IPS-15b (cell line): ENCODE measurements around the gene ZDHHC14.
"Not testable (repeated sequence)": the region's sequence is repeated elsewhere in the genome, so short reads cannot be mapped to it uniquely, and the experiment has no call there.

Experiments
- H3K27me3 ChIP-seq: one replicate; pipeline ENCODE4 v1.6.1; 2013; ENCODE audit warnings: low read length; ENCODE audit not compliant: control insufficient read depth, insufficient read depth
- H3K36me3 ChIP-seq: one replicate; pipeline ENCODE4 v1.6.1; 2013; ENCODE audit warnings: low read length; ENCODE audit not compliant: control insufficient read depth, insufficient read depth
- H3K4me1 ChIP-seq: one replicate; pipeline ENCODE4 v1.6.1; 2013; ENCODE audit warnings: mild to moderate bottlenecking, low read length; ENCODE audit not compliant: control insufficient read depth, insufficient read depth
- H3K4me3 ChIP-seq: one replicate; pipeline ENCODE4 v1.5.1; 2013; ENCODE audit warnings: low read depth, low read length
- H3K9ac ChIP-seq: one replicate; pipeline ENCODE4 v1.6.1; 2013; ENCODE audit warnings: low read depth, mild to moderate bottlenecking, low read length
- H3K9me3 ChIP-seq: one replicate; pipeline ENCODE4 v1.6.1; 2013; ENCODE audit warnings: mild to moderate bottlenecking, low read length; ENCODE audit not compliant: control insufficient read depth, insufficient read depth

The ZDHHC14 gene

DNA sequence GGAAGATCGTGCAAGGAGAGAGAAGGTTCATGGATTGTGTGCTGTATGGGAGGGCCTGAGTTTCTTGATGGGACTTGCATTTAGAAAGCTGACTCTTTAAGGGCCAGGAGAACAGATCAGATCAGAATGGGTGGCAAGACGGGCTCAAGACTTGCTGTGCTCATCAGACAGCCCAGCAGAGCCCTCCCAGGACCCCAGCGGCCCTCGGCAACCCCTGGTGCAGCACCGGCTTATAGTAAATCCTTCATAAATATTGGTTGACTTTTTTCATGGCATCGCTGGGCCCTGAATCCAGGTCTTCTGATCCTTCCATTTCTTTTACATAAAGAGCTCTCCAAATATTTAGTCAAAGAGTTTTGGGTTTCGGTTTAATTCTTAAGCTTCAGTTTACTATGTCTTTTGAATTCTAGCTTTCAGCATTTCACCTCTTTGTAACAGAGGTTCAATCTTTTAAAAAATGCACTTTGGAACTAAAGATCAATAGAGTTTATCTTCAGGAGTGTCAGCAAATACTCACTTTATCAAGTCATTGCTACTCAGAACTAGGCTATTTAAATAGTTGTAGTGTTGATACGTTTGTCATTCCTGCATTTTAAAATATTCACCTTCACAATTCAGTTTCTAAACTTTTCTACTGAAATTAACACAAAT is 205.6 kb downstream of the ZDHHC14 start:
- peaks cover 11% of the 10 kb centered on the region for H3K9me3 ChIP-seq
- no peaks in the 10 kb centered on the region for H3K4me1 ChIP-seq
- H3K36me3 ChIP-seq = no peaks in the 10 kb centered on the region
- no peaks in the 10 kb centered on the region for H3K27me3 ChIP-seq
- H3K4me3 ChIP-seq = no peak overlapping the region
- H3K9ac ChIP-seq = no peak overlapping the region

DNA sequence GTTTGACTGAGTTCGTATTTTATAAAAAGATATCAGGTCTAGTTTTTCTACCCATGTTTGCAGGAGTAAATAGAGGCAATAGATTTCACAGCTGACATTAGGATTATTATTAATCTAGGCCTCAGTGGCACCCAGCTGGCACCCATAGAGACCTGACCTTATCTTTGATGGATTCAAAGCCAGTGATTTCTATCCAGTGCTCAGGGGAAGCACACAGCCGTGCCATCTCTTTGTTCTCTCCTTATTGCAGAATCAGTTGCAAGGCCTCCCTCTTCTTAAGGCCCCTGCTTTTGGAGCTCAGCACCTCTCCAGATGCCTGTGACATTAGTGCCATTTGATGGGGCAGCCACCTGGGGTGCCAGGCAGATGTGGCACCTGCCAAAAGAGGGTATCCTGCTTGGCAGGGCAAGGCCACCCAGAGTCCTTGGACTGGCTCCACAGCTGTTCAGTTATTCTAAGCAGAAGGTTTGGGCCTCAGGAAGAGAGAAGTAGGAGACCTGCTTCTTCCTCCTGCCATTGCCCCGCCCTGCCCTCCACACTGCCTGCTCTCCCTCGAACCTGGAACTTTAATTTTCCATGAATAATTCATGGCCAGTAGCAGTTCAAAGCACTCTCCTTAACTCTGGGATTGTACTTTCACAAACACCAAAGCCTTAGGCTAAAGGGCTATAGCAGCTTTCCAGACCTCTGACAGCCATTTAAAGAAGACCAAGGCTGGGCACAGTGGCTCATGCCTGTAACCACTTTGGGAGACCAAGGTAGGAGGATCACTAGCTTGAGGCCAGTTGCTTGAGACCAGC is 206.3 kb downstream of the ZDHHC14 start:
- H3K4me3 ChIP-seq = no peak overlapping the region
- H3K36me3 ChIP-seq = no peaks in the 10 kb centered on the region
- H3K9ac ChIP-seq = no peak overlapping the region
- no peaks in the 10 kb centered on the region for H3K27me3 ChIP-seq
- no peaks in the 10 kb centered on the region for H3K4me1 ChIP-seq
- H3K9me3 ChIP-seq = peaks cover 11% of the 10 kb centered on the region

DNA sequence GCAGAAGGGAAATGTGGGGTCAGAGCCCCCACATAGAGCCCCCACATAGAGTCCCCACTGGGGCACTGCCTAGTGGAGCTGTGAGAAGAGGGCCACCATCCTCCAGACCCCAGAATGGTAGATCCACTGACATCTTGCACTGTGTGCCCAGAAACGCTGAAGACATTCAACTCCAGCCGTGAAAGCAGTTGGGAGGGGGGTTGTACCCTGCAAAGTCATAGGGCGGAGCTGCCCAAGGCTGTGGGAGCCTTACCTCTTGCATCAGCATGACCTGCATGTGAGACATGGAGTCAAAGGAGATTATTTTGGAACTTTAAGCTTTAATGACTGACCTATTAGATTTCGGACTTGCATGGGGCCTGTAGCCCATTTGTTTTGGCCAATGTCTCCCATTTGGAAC is 209.7 kb downstream of the ZDHHC14 start:
- not testable (repeated sequence) for H3K36me3 ChIP-seq, H3K27me3 ChIP-seq, H3K9ac ChIP-seq, H3K4me1 ChIP-seq, H3K4me3 ChIP-seq
- peaks cover 11% of the 10 kb centered on the region for H3K9me3 ChIP-seq

DNA sequence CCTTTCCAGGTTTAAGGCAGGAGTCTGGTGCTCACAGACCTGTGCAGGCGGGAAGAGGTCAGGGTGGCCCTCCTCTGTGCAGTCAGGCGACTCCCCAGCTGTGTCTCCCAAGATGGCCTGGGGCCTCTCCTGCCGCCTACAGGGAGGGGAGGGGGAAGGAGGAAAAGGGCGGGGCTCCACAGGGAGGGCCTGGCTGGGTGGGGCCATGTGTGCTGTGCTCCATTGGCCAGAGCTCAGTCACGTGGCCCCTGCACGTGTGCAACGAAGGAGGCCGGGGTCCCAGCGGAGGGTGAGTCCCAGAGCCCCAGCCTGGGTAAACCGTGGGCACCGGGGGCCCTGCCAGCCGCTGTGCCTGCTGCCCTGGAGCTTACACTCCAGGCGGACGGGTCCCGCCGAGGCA is 211.6 kb downstream of the ZDHHC14 start:
- H3K4me3 ChIP-seq = no peak overlapping the region
- H3K27me3 ChIP-seq = no peaks in the 10 kb centered on the region
- no peaks in the 10 kb centered on the region for H3K36me3 ChIP-seq
- no peak overlapping the region for H3K9ac ChIP-seq
- no peaks in the 10 kb centered on the region for H3K4me1 ChIP-seq
- H3K9me3 ChIP-seq = peaks cover 11% of the 10 kb centered on the region

DNA sequence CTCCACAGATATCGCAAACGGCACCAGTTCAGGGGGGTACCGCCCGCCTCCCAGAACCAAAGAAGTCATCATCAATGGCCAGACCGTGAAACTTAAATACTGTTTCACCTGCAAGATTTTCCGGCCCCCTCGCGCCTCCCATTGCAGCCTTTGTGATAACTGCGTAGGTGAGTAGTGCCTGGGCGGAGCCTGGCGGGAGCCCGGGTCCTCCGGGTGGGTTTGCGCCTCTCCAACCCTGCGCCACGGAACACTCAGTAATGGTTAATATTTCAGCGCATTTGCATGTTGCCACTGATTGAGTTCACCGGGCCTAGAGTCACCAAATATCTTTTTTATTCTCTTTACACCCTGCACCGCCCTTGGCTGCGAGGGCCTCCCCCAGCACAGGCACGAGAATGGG is 212.0 kb downstream of the ZDHHC14 start:
- Histone ChIP-seq H3K4me3 (no peak overlapping the region), H3K4me1 (no peaks in the 10 kb centered on the region), H3K9ac (no peak overlapping the region), H3K9me3 (peaks cover 11% of the 10 kb centered on the region), H3K27me3 (no peaks in the 10 kb centered on the region), H3K36me3 (no peaks in the 10 kb centered on the region)

DNA sequence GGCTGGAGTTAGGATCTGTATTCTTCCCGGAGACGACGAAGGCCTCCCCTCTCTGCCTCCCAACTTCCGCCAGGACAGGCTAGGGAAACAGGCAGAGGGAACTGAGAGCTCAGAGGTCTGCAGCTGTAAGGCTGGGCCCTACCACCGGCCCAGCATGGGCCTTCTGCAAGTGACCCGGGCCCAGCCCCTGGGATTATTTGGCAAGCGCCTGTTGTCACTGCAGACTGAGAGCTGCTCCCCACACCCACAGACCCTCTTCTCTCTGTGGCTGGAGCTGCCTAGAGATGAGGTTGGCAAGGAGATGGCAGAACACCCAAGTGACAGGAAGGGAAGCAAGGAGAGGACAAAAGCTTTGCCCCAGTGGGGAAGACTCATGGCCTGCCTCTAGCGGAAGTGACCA is 212.6 kb downstream of the ZDHHC14 start:
- Histone ChIP-seq H3K4me3 (no peak overlapping the region), H3K27me3 (no peaks in the 10 kb centered on the region), H3K9ac (no peak overlapping the region), H3K36me3 (no peaks in the 10 kb centered on the region), H3K9me3 (peaks cover 11% of the 10 kb centered on the region), H3K4me1 (no peaks in the 10 kb centered on the region)

DNA sequence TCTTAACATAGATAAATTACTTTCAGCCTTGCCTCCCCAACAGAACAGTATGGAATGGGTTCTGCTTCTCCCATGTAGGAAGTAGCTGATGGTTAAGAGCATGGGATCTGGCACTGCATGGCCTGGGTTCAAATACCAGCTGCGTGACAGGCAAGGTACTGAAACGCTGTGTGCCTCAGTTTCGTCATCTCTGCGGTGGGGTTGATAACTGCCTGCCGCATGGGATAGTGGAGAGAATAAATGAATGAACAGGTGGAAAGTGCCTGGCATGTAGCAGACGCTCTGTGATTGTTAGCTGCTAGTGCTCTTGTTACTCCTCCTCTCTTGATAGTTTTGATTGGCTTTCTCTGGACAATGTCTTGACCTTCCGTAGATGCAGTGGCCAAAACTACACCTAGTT is 213.3 kb downstream of the ZDHHC14 start:
- Histone ChIP-seq H3K27me3 (no peaks in the 10 kb centered on the region), H3K9me3 (peaks cover 9% of the 10 kb centered on the region), H3K9ac (no peak overlapping the region), H3K4me1 (no peaks in the 10 kb centered on the region), H3K4me3 (no peak overlapping the region), H3K36me3 (no peaks in the 10 kb centered on the region)

DNA sequence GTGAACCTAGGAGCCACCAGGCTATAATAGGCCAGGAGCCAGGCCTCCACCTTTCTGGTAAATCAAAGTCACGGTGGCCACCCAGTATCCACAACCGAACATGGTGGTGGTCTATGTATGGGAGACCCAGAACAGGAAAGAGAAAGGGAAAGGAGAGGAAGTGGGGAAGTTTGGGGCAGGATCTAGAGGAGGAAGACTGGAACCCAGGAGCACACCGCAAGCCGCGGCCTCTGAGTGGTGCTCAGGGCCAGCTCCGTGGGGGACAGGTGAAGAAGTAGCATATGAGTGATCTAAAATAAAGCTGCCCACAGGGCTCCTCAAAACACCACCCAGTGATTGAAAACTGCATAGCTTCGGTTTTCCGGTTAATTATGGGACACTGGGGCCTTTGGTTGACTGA is 214.8 kb downstream of the ZDHHC14 start:
- H3K4me3 ChIP-seq = no peak overlapping the region

DNA sequence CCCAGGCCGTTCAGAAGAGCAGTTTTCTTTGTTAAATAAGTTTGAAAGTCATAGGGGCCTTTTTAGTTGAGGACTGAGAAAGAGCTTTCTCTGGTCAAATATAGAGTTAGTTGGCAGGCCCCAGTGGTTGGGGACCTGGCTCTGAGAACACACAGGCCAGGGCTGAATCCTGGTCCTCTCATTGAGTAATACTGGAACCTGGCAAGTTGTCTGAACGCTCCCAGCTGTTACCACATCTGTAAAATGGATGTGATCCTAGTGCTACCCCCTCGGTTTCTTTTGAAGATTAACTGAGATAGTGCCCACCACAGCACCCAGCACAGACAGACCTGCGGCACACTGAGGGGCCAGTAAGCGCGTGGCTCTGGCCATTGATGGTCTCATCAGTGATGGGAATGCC is 215.5 kb downstream of the ZDHHC14 start:
- no peaks in the 10 kb centered on the region for H3K36me3 ChIP-seq
- no peak overlapping the region for H3K9ac ChIP-seq
- no peak overlapping the region for H3K4me3 ChIP-seq
- H3K4me1 ChIP-seq = no peaks in the 10 kb centered on the region
- H3K27me3 ChIP-seq = no peaks in the 10 kb centered on the region
- H3K9me3 ChIP-seq = no peaks in the 10 kb centered on the region

More for the DNA sequence above, 214.8 kb downstream of the ZDHHC14 start:
- Histone ChIP-seq H3K4me1 (no peaks in the 10 kb centered on the region), H3K36me3 (no peaks in the 10 kb centered on the region), H3K9me3 (peaks cover 2% of the 10 kb centered on the region), H3K9ac (no peak overlapping the region), H3K27me3 (no peaks in the 10 kb centered on the region)

DNA sequence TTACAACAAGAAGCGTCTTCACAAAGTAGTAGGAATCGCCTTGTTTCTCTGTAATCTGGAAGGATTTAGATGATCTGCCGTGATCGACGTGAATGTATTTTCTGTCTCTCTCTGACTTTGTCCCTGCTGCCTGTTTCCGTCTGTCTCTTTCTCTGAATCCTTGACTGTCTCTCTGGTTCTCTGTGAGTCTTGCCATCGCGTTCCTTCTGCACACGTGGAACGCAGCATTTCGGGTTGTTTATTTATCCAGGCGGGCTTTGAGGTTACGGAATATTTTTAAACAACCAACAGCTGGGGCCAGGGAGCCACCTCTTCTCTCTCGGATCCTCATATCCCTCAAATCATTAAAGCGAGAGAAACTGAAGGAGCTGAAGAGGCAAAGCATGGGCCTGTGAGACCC is 215.9 kb downstream of the ZDHHC14 start:
- no peaks in the 10 kb centered on the region for H3K36me3 ChIP-seq
- no peak overlapping the region for H3K9ac ChIP-seq

DNA sequence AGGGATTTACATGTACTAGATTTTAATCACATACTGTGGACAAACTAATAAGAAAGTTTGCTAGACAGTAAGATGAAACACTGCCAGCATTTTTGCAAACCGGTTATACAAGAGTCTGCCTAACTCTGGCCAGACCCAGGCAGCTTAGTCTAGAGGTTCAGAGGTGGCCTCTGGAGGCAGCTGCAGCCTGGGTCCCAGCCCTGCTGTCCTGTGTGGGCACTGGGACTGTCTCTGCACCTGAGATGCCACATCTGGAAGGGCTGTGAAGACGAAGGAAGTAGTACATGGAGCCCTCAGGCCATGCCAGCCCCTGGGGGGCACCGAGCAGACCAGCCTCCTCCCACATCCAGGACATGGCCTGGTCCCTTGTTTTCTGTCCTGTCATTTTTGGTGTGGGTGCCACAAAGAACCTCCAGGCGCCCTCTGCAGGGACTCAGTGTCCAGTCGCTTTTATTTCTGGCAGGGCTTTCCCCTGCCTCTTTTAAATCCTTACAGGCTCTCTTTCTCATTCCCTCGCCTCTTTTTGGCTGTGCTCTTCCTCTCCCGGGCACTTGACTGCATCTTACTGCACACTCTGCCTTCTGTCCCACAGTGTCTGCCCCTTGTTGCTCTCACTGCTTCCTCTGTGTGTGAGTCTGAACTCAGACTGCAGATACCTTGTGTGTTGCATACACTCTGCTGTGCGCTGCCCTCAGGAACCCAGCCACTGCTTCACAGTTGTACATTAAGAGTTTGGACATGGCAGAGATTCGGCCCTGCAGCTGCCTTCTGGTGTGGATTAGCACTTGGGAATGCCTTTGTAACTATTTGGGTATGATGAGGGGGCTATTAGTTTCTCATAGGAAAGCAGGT is 216.7 kb downstream of the ZDHHC14 start:
- H3K9me3 ChIP-seq = no peaks in the 10 kb centered on the region

More for the DNA sequence above, 215.9 kb downstream of the ZDHHC14 start:
- H3K27me3 ChIP-seq = no peaks in the 10 kb centered on the region
- no peaks in the 10 kb centered on the region for H3K4me1 ChIP-seq
- H3K9me3 ChIP-seq = no peaks in the 10 kb centered on the region
- no peak overlapping the region for H3K4me3 ChIP-seq

More for the DNA sequence above, 216.7 kb downstream of the ZDHHC14 start:
- Histone ChIP-seq H3K9ac (no peak overlapping the region), H3K4me3 (no peak overlapping the region), H3K27me3 (no peaks in the 10 kb centered on the region), H3K36me3 (no peaks in the 10 kb centered on the region), H3K4me1 (no peaks in the 10 kb centered on the region)
